HG03575 (cell line): ENCODE measurements around the gene KAZN.

Source experiments
- ATAC-seq: cut with Tn5 transposase; IDR thresholded peaks from one replicate; pipeline ENCODE4 v1.9.1; 2021; ENCODE audit not compliant: unreplicated experiment, insufficient number of reproducible peaks, low FRiP score; ENCODE audit errors: extremely low read depth

The KAZN gene

GRCh38 chr1:15055736-15056415 lies 457.4 kb downstream of the KAZN start:
- no peak for ATAC-seq

GRCh38 chr1:15056515-15057285 lies 458.2 kb downstream of the KAZN start:
- ATAC-seq: no peak

GRCh38 chr1:15057834-15058233 lies 459.3 kb downstream of the KAZN start:
- no peak for ATAC-seq

GRCh38 chr1:15058261-15058660 lies 459.8 kb downstream of the KAZN start:
- ATAC-seq: no peak

GRCh38 chr1:15060104-15060503 lies 461.6 kb downstream of the KAZN start:
- ATAC-seq: no peak

- no peak for ATAC-seq
These were observed 464.1 kb downstream of the KAZN start for GRCh38 chr1:15062479-15063099.

- no peak for ATAC-seq
These were observed 464.9 kb downstream of the KAZN start for GRCh38 chr1:15063346-15063745.

GRCh38 chr1:15063783-15064182 lies 465.3 kb downstream of the KAZN start:
- no peak for ATAC-seq

GRCh38 chr1:15064217-15064929 lies 465.9 kb downstream of the KAZN start:
- no peak for ATAC-seq

GRCh38 chr1:15065291-15065690 lies 466.8 kb downstream of the KAZN start:
- no peak for ATAC-seq

GRCh38 chr1:15065736-15066135 lies 467.3 kb downstream of the KAZN start:
- no peak for ATAC-seq

GRCh38 chr1:15066191-15066590 lies 467.7 kb downstream of the KAZN start:
- no peak for ATAC-seq

GRCh38 chr1:15067148-15067547 lies 468.7 kb downstream of the KAZN start:
- no peak for ATAC-seq

GRCh38 chr1:15068152-15068551 lies 469.7 kb downstream of the KAZN start:
- ATAC-seq: no peak

GRCh38 chr1:15068997-15069396 lies 470.5 kb downstream of the KAZN start:
- no peak for ATAC-seq

GRCh38 chr1:15070145-15070748 lies 471.8 kb downstream of the KAZN start:
- ATAC-seq: no peak

- no peak for ATAC-seq
These were observed 473.5 kb downstream of the KAZN start for GRCh38 chr1:15071936-15072335.

- no peak for ATAC-seq
These were observed 475.4 kb downstream of the KAZN start for GRCh38 chr1:15073799-15074308.

- no peak for ATAC-seq
These were observed 476.7 kb downstream of the KAZN start for GRCh38 chr1:15075175-15075574.
